Transverse colon (tissue), 4 donors: ENCODE data around the gene TULP3. TPM values are rescaled to one million over a fixed set of nuclear protein-coding genes. Genes with fewer than 3 reads are reported as not detected.

ENCODE experiments used
- DNase-seq: peaks from one replicate; pipeline ENCODE4 v3.0.0-alpha.2; 2019
- H3K27ac ChIP-seq, 4 donors: fragments of 200-600 bp; sonication (generic); 2 replicates each; pipeline ENCODE4 v1.5.1; 2016 to 2018; ENCODE audit warnings: inconsistent platforms in 4 of 4
- H3K27me3 ChIP-seq: fragments of 200-600 bp; sonication (generic); 2 replicates; pipeline ENCODE4 v1.5.1; 2017; ENCODE audit warnings: inconsistent platforms
- H3K36me3 ChIP-seq, 4 donors: fragments of 200-600 bp; sonication (generic); 2 replicates each; pipeline ENCODE4 v1.5.1; 2017 to 2019; ENCODE audit warnings: inconsistent platforms in 4 of 4
- H3K4me1 ChIP-seq, 4 donors: fragments of 200-600 bp; sonication (generic); 2 replicates each; pipeline ENCODE4 v1.5.1; 2017 to 2020; ENCODE audit warnings: inconsistent platforms in 4 of 4
- H3K4me3 ChIP-seq, 4 donors: fragments of 200-600 bp; sonication (generic); 1 replicate in 1 of 4; 2 replicates in 3 of 4; pipeline versions ENCODE4 v1.5.1 to v1.6.1; 2017 to 2019; ENCODE audit warnings: inconsistent platforms in 4 of 4
- H3K9me3 ChIP-seq, 2 donors: fragments of 200-600 bp; sonication (generic); 2 replicates each; pipeline ENCODE4 v1.5.1; 2017 to 2019; ENCODE audit warnings: inconsistent platforms in 2 of 2
- CTCF ChIP-seq, 5 experiments: fragments of 200-600 bp in 3 of 5; fragments of 450-650 bp in 2 of 5; sonication (generic) in 3 of 5; IDR thresholded peaks; 1 replicate in 2 of 5; 2 replicates in 3 of 5; pipeline ENCODE4 v1.5.1; 2016 to 2017; ENCODE audit warnings: antibody characterized with exemption in 5 of 5, inconsistent platforms in 3 of 5, mild to moderate bottlenecking in 2 of 5, moderate library complexity in 1 of 5
- EP300 ChIP-seq: sonication (generic); formaldehyde crosslinking; IDR thresholded peaks from one replicate; pipeline ENCODE4 v1.6.1; 2017; ENCODE audit warnings: antibody characterized with exemption, low read depth
- POLR2A ChIP-seq: fragments of 450-650 bp; IDR thresholded peaks from one replicate; pipeline ENCODE4 v1.6.1; 2016; ENCODE audit warnings: antibody characterized with exemption, mild to moderate bottlenecking, moderate library complexity
- POLR2AphosphoS5 ChIP-seq, 3 donors: sonication (generic); formaldehyde crosslinking; IDR thresholded peaks; one replicate each; pipeline ENCODE4 v1.6.1; 2016; ENCODE audit warnings: antibody characterized with exemption in 3 of 3
- WGBS, 2 donors: methylation state at CpG; one replicate each; pipeline ENCODE4 v1.1.5; 2018; ENCODE audit warnings: low coverage in 1 of 2; 5-methylcytosine and 5-hydroxymethylcytosine counted together
- in situ Hi-C, 4 donors: fragments of 200-750 bp; cut with MboI; loops; one replicate each; pipeline versions ENCODE4 v1.15.0 to v1.15.1; 2017; ENCODE audit warnings: low sequenced_read_pairs in 3 of 4, low pct_ligation_motif_present in 1 of 4, low pct_unique_long_range_greater_than_20kb in 1 of 4
- intact Hi-C: fragments of 100-400 bp; cut with DNase I; formaldehyde crosslinking; loops from one replicate; pipeline ENCODE4 v1.15.1; 2023; ENCODE audit warnings: low total_unique reads
- total RNA-seq, 4 donors: library from RNA; depleted of rRNA; stranded (reverse); fragments of >200 nt; gene quantifications; one replicate each; pipeline ENCODE4 v1.1.0, GENCODE V29; 2016

The TULP3 gene
- total RNA-seq, 4 donors from 2014 or later = 7.4 to 21.3 (median 16.9) TPM

GRCh38 chr12:2970744-2971143 lies 80.1 kb downstream of the TULP3 start:
- 60 to 73% methylated on average over 1 to 10 of the region's 10 CpGs for WGBS, 2 donors
- H3K9me3 ChIP-seq = no peaks in the 10 kb centered on the region
- H3K27ac ChIP-seq = no peak overlapping the region
- no peaks in the 10 kb centered on the region for H3K36me3 ChIP-seq
- no peaks in the 10 kb centered on the region for H3K27me3 ChIP-seq
- in situ Hi-C loops (no loop called here), intact Hi-C loops (no loop called here)
- peaks cover 0 to 5% (median 0%) of the 10 kb centered on the region in 4 donors for H3K4me1 ChIP-seq
- TF ChIP-seq EP300 (no peak), CTCF (IDR thresholded peaks at IDR 0.05) (no peak), POLR2A (no peak), POLR2AphosphoS5 (IDR thresholded peaks at IDR 0.05) (no peak)
- DNase-seq = no peak
- no peak overlapping the region for H3K4me3 ChIP-seq

GRCh38 chr12:2973566-2973965 lies 82.9 kb downstream of the TULP3 start:
- WGBS, 2 donors = 87 to 89% methylated on average over 4 to 9 of the region's 9 CpGs
- no peak for DNase-seq
- no peaks in the 10 kb centered on the region for H3K9me3 ChIP-seq
- H3K4me1 ChIP-seq = no peaks in the 10 kb centered on the region
- H3K4me3 ChIP-seq = no peak overlapping the region
- in situ Hi-C loops (no loop called here), intact Hi-C loops (no loop called here)
- no peak overlapping the region for H3K27ac ChIP-seq
- no peaks in the 10 kb centered on the region for H3K36me3 ChIP-seq
- no peak for TF ChIP-seq POLR2AphosphoS5 (IDR thresholded peaks at IDR 0.05)
- no peak for TF ChIP-seq POLR2A
- no peak for TF ChIP-seq CTCF (IDR thresholded peaks at IDR 0.05)
- TF ChIP-seq EP300 = no peak
- no peaks in the 10 kb centered on the region for H3K27me3 ChIP-seq

GRCh38 chr12:2974560-2974971 lies 83.9 kb downstream of the TULP3 start:
- WGBS, 2 donors = 61% methylated on average over 10 of the region's 10 CpGs; no CpG with 5 or more reads in 1 of the 2 donors
- in situ Hi-C loops (no loop called here), intact Hi-C loops (no loop called here)
- DNase-seq = no peak
- no peak overlapping the region for H3K4me3 ChIP-seq
- H3K27me3 ChIP-seq = no peaks in the 10 kb centered on the region
- no peaks in the 10 kb centered on the region for H3K36me3 ChIP-seq
- H3K4me1 ChIP-seq = no peaks in the 10 kb centered on the region
- H3K9me3 ChIP-seq = no peaks in the 10 kb centered on the region
- no peak overlapping the region for H3K27ac ChIP-seq
- no peak for TF ChIP-seq POLR2AphosphoS5 (IDR thresholded peaks at IDR 0.05)
- TF ChIP-seq POLR2A = no peak
- no peak for TF ChIP-seq EP300
- TF ChIP-seq CTCF (IDR thresholded peaks at IDR 0.05) = no peak

- H3K9me3 ChIP-seq = no peaks in the 10 kb centered on the region
- no peaks in the 10 kb centered on the region for H3K36me3 ChIP-seq
- in situ Hi-C loops = no loop called here
- TF ChIP-seq EP300 (no peak), POLR2AphosphoS5 (IDR thresholded peaks at IDR 0.05) (no peak), POLR2A (no peak), CTCF (IDR thresholded peaks at IDR 0.05) (no peak)
- 93 to 95% methylated on average over 3 to 4 of the region's 6 CpGs for WGBS, 2 donors
- intact Hi-C loops = no loop called here
- H3K27me3 ChIP-seq = no peaks in the 10 kb centered on the region
- H3K4me3 ChIP-seq = no peak overlapping the region
- H3K27ac ChIP-seq = no peak overlapping the region
- no peaks in the 10 kb centered on the region for H3K4me1 ChIP-seq
- no peak for DNase-seq
These were observed 85.9 kb downstream of the TULP3 start for GRCh38 chr12:2976581-2976996.
